ENCODE measurements around the gene KMT2B.

DNA sequence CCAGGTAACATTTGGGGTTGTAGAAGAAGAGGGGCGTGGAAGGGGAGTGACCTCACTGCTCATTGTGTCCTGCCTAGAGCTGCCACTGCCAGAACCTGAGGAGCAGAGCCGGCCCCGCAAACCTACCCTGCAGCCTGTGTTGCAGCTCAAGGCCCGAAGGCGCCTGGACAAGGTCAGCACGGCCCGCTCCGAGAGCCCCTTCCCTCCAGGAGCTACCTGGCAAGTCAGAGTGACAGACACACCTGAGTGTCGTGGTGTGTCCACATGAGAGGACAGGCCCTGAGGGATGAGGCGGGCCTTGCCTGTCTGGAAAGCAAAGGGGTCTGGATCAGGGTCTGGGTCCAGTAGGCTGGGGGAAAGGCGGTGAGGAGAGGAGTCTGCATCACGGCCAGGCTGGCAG is 6.8 kb downstream of the KMT2B start:
- TF ChIP-seq POLR2AphosphoS5 (IDR thresholded peaks at IDR 0.05; ENCODE audit: borderline replicate concordance, low read depth, low read length): no peak
- TF ChIP-seq EZH2 (IDR thresholded peaks at IDR 0.05): no peak

Data from SK-N-MC (cell line).